Activated CD8-positive, alpha-beta memory T cell treated with anti-CD3 and anti-CD28 coated beads for 1 hour (primary cell): Measurements from ENCODE around the gene CCDC171.
"Not testable (repeated sequence)": the region's sequence is repeated elsewhere in the genome, so short reads cannot be mapped to it uniquely, and the experiment has no call there.

Source experiments
- DNase-seq, 2 donors: peaks; one replicate each; pipeline ENCODE4 v3.0.0-alpha.2; 2020; ENCODE audit warnings: low read depth in 1 of 2; ENCODE audit errors: extremely low read depth in 1 of 2

The CCDC171 gene

DNA sequence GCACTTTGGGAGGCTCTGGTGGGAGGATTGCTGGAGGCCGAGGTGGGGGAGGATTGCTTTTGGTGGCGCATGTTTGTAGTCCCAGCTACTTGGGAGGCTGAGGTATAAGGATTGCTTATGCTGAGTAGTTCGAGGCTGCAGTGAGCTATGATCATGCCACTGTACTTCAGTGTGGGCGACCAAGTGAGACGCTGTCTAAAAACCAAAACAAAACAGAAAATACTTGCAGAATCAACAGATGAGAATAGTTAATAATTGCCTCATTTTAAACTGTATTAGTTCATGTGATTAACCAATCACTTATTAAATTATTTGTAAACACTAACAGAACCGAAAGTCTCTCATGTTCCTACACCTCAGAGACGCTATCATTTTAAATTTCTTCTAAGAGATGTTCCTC is 118.1 kb downstream of the CCDC171 start:
- DNase-seq: no peak

DNA sequence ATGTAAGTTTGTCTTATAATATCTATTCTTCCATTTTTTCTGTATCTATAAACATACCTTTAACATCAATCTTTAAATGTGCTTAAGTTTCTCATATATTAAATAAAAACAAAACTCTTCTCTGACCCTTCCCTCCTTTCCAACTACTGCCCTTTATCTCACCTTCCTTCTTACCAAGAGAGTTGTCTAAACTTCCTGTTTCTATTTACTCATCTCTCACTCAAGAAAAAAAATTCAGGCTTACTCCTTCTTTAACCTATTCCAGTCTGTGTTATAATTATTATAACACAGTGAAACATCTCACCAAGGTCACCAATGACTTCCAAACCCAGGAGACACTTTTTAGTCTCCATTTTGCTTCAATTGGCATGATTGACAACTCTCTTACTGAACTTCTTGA is 140.9 kb downstream of the CCDC171 start:
- DNase-seq: no peak

DNA sequence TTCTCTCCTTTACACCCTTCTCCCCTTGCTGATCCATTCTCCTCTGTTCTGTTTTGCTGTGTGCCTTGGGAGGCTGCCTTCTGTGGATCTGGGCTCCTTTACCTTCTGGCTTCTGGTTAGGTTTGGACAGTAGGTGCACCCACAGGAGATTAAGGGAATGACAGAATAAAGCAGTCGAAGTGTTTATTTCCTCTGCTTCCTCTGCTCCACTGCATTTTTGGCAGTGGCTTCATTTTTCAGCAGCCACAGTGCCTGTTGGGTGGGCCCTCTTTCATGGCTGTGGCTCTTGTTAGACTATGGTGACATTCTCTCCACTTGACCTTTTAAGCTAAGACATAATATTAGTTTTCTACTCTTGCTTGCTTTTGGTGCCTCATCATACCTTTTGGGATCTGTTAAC is 144.1 kb downstream of the CCDC171 start:
- no peak for DNase-seq

DNA sequence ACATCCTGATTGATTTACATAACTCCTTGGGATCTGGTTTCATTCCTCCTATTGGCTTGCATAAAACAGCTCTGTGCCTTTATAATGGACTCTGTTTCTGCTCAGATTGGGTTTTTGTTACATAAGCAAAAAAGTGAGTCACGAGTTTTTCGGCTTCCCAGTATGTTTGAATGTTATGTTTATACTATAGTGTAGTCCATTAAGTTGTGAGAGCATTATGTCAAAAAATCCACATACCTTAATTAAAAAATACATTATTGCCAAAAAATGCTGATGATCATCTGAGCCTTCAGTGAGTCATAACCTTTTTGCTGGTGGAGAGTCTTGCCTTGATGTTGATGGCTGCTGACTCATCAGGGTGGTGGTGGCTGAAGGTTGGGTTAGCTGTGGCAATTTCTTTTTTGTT is 144.6 kb downstream of the CCDC171 start:
- DNase-seq: no peak

DNA sequence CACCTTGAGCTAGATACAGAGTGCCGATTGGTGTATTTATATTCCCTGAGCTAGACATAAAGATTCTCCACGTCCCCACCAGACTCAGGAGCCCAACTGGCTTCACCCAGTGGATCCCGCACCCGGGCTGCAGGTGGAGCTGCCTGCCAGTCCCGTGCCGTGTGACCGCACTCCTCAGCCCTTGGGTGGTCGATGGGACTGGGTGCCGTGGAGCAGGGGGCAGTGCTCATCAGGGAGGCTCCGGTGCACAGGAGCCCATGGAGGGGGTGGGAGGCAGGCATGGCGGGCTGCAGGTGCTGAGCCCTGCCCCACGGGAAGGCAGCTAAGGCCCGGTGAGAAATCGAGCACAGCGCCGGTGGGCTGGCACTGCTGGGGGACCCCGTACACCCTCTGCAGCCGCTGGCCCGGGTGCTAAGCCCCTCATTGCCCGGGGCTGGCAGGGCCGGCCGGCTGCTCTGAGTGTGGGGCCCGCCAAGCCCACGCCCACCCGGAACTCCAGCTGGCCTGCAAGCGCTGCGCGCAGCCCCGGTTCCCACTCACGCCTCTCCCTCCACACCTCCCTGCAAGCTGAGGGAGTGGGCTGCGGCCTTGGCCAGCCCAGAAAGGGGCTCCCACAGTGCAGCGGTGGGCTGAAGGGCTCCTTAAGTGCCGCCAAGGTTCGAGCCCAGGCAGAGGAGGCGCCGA is 147.2 kb downstream of the CCDC171 start:
- not testable (repeated sequence) for DNase-seq

DNA sequence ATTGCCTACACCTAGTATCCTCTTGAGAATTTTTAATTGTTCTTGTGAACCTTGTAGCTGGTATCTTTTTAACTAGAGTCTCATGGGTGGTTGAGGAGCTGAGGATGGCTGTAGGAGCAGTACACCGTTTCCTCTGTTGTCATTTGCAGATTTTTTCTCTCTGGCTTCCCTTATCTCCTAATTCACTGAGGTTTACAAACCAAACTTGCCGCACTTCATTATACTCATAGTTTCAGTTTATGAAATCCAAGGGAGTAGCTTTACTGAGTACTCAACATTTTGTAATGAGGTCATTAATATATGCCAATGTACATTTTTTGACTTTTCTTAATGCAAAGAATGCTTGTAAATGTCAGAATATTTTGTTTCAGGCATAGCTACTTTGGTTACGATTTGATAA is 154.2 kb downstream of the CCDC171 start:
- DNase-seq: no peak

DNA sequence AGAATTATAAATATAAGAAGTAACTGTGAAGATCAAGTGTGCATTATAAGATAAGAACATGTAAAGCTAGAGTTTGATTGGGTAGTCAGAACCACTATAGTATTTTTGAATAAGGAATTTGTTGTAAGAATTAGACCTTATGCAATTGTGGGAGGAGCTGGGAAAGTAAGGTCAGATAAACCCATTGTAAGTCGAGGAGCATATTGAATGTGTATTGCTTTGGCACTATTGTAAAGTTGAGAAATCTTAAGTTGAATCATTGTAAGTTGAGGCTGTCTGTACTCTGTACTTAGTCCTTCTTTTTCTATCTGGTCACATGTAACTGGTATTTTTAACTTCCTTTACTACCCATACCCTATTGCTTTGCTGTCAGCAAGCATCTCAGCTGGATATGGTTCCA is 158.7 kb downstream of the CCDC171 start:
- no peak for DNase-seq

DNA sequence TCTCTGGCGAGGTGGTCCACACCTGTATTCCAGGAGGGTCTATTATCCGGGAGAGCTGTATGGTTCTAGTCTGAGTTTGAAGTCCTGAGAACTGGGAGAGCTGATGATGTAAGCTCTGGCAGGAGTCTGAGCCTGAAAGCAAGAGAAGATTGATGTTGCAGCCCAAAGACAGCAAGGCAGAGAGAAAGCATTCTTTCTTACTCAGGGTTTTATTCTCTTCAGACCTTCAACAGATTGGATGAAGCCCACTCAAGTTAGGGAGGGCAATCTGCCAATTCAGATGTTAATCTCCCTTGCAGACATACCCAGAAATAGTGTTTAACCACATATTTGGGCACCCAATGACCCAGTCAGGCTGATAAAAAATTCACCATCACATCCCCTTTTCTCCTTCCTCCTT is 159.1 kb downstream of the CCDC171 start:
- DNase-seq: no peak

DNA sequence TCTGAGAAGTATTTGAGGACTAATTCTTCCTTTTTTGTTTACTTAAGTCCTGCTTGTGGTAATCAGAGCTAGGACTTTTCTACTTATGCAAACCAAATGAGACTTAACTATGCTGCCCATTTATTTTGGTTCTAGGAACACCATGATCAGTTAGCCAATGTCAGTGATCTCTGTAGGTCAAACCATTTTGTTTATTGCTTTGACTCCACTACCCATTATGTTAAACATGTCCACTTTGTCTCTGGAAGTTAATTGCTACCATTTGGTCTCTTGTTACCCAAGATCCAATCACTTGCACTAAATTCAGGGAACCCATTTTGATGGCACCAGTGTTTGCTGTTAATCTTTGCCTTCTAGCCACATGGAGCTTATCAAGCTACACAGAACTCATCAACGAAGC is 161.9 kb downstream of the CCDC171 start:
- DNase-seq: no peak

DNA sequence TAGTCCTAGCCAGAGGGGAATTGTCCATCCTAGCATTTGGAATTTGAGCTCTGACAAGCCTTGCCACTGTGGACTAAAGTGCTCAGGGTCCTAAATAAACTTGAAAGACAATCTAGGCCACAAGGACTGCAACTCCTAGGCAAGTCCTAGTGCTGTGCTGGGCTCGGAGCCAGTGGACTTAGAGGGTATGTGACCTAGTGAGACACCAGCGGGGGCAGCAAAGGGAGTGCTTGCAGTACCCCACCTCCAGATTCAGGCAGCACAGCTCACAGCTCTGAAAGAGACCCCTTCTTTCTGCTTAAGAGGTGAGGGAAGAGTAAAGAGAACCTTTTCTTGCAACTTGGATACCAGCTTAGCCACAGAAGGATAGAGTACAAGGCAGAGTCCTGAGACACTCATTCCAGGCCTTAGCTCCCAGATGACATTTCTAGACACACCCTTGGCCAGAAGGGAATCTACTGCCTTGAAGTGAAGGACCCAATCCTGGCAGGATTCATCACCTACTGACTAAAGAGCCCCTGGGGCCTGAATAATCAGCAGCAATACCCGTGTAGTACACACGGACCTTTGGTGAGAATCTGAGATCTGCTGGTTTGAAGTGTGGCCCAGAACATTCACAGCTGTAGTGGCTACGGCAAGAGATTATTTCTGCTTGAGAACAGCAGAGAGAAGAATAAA is 164.6 kb downstream of the CCDC171 start:
- DNase-seq: no peak

DNA sequence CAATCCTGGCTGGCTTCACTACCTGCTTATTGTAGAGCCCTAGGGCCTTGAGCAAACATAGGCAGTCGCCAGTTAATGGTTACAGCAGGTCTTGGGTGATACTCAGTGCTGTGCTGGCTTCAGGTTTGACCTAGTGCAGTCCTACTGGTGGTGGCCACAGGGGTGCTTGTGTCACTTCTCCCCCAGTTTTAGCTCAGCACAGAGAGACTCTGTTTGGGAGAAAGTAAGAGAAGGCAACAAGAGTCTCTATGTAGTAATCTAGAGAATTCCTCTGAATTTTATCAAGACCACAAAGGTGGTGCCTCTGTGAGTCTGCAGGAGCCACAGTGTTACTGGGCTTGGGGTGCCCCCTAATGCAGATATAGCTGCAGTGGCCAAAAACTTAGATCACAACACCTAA is 165.6 kb downstream of the CCDC171 start:
- DNase-seq: no peak

DNA sequence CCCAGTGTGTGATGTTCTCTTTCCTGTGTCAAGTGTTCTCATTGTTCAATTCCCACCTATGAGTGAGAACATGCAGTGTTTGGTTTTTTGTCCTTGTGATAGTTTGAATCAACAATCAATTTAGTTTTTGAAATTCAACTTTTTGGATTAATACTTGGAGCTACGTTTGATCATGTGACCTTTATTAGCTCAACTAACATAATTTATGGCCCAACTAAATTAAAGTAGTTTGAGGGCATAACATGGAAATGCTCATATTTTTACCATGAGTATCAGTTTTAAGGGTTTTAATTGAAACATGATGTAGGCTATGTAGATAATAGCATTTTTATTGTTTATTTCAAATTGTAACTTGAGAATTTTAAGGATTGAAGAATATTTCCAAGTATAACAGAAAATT is 168.0 kb downstream of the CCDC171 start:
- no peak for DNase-seq

DNA sequence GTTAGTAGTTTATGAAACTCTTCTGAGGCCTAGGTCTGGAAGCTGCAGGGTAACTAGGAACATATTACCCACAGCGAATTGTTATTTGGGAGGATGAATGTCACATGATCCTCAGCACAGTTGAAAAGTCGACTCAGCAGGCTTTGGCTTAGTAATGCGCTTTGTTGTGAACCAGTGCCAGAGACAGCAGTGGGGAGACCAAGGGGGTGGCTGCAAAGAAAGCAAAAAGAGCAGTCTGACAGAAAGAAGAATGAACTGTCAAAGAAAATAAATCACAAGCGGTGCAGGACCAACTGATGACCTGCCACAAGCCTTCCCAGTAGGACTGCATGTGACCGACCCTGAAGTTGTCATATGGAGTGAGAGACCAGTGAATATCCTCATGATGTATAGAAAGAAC is 170.0 kb downstream of the CCDC171 start:
- DNase-seq: no peak

DNA sequence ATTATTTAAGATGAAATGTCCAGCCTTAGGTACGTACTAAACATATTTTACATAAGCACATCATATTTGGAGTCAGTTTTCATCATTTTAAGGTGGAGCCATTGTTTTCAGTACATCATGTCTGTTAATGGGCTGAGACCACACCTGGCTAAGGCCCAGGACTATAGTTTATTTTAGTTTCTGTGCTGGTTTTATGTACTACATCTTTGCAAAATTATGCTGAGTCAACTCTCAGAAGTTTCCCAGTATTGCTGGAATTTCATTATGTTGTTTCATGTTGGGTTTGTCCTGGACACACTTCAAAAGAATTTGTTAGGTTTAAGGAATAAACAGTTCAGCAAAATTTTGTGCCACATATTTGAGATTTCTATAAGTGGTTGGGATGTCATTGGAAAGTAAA is 171.2 kb downstream of the CCDC171 start:
- no peak for DNase-seq

DNA sequence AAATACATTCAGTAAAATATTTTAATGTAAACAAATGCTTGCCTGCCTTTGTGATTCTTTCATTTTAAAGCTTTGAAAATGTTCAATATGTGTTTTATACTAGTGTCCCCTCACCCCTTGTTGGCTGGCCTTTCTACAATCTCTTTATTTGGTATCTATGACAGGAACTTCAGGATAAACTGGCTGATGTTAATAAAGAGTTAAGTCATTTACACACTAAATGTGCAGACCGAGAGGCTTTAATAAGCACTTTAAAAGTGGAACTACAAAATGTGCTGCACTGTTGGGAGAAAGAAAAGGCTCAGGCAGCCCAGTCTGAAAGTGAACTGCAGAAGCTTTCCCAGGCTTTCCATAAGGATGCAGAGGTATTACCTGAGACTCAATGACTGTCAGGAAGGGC is 171.8 kb downstream of the CCDC171 start:
- DNase-seq: no peak

DNA sequence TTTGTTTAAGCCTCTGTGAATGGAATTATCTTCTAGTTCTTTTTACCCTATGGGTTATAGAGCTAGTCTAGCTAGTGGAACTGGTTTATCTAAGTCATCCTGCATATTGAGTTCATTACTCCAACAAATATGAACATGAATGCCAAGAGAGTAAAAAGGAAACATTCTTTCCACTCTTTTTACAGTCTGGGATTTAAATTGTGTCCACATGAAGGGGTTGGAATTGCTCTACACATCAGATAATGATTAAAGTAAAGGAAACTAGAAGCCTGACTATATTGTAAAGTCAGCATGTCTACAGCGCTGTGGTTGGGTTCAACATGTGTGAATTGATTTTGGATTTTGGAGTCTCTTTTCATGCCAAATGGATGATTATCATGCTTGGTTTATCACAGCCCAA is 173.1 kb downstream of the CCDC171 start:
- DNase-seq: no peak

DNA sequence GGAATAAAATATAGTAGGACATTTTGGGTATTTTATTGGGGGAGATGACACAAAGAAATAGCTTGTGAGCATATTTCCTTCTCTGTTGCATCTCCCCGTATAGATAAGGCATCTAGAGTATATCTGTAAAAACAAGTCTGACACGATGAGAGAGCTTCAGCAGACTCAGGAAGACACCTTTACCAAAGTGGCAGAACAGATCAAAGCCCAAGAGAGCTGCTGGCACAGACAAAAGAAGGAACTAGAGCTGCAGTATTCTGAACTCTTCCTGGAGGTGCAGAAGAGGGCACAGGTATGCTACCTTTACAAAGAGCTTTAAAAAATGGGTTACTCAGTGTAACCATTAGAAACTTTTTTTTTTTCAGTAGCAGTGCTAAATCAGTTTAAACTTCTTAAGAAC is 176.7 kb downstream of the CCDC171 start:
- no peak for DNase-seq

DNA sequence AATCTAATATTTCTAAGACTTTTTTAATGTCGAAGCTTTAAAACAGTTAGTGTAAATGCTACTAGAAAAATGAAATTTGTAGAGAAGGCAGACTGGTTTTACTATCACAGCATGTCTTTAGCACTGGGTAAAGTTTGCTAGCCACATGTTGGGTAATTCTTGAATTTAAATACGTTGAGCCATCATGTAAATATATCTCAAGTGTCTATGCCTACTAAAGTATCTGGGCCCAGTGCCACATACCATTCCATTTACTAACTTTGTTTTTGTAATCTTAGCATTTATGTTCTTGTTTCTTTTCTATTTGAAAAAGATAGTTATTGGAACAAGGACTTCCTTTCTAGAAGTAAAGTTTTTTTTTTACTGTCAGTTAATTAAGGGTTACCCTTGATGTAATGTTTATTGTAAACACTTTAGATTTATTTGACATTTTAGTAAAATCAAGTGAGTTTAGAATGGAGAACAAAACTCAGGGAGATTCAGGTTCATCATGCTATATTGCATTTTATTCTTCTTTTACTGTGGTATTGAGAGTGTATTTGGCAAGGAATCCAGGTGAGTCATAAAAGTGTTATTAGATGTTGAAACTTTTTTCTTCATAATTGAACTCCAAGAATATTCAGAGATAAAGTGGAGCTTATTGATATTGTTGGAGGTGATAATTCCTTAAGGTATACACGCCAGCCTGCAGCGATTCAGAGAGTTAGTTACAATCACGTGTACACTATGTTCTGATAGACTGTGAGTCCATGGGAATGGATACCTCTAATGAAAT is 182.4 kb downstream of the CCDC171 start:
- no peak for DNase-seq

DNA sequence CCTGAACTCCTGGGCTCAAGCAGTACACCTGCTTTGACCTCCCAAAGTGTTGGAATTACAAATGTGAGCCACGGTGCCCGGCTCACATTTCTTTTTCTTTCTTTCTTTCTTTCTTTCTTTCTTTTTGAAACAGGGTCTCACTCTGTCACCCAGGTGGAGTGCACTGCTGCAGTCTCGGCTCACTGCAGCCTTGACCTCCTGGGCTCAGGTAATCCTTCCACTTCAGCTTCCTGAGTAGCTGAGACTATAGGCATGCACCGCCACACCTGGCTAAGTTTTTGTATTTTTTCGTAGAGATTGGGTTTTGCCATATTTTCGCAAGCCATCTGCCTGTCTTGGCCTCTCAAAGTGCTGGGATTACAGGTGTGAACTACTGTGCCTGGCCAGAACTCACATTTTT is 183.7 kb downstream of the CCDC171 start:
- no peak for DNase-seq

DNA sequence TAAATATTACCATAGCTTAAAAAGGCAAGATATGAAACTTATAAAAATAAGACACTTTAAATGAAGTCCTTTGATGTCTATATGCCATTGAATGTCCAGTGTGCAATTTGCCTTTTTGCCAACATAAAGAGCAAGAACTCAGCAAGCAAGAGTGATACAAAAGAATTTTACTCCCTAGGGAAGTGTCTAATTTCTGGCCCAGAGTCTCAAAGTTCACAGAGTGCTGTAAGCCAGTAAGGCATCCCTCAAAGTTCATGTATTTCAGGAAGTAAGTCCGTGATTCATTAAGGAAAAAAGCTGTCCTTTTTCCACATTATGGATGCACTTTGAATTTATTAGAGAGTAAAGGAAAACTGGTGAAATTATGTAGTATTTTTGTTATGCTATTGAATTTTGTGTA is 185.2 kb downstream of the CCDC171 start:
- DNase-seq: no peak

DNA sequence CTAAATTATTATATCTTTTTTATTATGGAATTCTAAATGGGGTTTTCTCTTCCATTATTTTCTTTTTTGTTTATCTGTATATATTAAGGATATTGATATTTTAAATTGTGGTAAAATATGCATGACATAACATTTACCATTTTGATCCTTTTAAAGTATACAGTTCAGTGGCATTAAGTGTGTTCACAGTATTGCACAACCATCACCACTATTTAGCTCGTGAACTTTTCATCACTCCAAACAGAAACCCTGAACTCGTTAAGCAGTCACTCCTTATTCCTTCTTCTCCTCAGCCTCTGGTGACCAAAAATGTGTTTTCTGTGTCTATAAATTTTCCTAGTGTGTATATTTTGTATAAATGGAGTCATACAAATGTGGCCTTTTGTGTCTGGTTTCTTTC is 188.2 kb downstream of the CCDC171 start:
- DNase-seq: no peak

DNA sequence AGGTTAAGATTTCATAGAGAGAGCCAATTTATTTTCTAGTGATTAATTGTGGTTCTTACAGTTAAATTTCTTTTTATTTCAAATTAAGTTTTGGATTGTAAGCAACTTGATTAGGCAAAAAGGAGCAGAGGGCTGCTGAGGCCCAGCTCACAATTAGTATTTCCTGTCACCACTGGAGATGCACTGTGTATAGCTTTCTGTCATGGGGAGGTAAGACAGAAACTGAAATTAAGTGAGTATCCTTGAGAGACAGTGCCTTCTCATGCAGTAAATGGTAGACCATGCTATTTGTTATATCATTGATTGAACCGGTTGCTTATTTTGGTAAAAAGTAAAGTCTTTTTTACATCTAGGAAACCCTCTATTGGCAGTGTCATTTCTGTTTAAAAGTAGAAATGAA is 190.7 kb downstream of the CCDC171 start:
- DNase-seq: no peak
